GM18858 (cell line): ENCODE data around the gene EXOC1.
"Not testable (repeated sequence)": the region's sequence is repeated elsewhere in the genome, so short reads cannot be mapped to it uniquely, and the experiment has no call there.

Experiments
- ATAC-seq: cut with Tn5 transposase; IDR thresholded peaks from one replicate; pipeline ENCODE4 v1.9.1; 2021; ENCODE audit not compliant: unreplicated experiment

Gene EXOC1, protein sequence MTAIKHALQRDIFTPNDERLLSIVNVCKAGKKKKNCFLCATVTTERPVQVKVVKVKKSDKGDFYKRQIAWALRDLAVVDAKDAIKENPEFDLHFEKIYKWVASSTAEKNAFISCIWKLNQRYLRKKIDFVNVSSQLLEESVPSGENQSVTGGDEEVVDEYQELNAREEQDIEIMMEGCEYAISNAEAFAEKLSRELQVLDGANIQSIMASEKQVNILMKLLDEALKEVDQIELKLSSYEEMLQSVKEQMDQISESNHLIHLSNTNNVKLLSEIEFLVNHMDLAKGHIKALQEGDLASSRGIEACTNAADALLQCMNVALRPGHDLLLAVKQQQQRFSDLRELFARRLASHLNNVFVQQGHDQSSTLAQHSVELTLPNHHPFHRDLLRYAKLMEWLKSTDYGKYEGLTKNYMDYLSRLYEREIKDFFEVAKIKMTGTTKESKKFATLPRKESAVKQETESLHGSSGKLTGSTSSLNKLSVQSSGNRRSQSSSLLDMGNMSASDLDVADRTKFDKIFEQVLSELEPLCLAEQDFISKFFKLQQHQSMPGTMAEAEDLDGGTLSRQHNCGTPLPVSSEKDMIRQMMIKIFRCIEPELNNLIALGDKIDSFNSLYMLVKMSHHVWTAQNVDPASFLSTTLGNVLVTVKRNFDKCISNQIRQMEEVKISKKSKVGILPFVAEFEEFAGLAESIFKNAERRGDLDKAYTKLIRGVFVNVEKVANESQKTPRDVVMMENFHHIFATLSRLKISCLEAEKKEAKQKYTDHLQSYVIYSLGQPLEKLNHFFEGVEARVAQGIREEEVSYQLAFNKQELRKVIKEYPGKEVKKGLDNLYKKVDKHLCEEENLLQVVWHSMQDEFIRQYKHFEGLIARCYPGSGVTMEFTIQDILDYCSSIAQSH

DNA sequence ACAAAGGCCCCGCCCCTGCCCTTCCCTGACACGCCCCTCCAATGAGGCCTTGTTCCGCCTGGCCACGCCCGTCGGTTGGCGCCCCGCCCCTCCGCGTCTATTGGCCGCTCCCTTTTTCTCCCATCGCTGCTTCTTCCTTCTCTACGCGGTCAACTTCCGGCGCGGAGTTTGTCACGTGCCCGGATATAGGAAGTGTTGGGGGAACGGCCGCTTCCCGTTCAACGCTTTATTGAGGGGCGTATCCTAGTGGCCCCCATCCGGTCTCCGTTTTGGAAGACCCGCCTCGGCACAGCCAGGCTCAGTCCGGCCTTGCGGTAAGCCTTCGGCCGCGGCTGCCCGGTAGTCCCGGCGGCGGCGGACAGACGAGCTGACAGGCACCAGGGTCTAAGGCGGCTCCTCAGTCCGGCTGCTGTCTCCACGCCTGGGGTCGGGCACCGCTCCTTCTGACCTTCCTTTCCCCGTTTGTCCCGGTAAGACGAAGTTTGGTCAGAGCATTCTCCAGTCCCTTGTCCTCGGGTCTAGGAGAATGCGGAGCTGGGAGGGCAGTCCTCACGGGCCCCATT is at the start of gene EXOC1:
Gene EXOC1 (plus strand): TSS at position 165 of the 563 bp plus-strand sequence. CDS start 4,676 bp downstream, outside the sequence.
- ATAC-seq, result peak; percentile 95

DNA sequence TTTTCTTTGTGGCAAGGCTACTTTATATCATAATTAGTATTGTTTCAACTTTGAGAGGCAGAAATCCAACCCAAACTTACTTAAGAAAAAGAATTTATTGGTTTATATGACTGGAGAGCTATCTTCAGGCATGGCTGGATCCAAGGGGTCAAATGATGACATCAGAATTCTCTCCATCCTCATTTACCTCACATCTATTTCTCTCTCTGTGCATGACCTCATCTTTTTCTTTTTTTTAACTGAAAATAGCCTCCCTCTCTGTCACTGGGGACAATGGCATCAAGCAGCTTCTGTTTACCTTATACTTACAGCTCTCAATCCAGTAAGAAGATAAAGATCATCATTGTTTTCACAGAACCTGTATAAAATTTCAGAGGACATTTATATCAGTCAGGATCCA is 45.9 kb upstream of the EXOC1 start:
- no peak for ATAC-seq

DNA sequence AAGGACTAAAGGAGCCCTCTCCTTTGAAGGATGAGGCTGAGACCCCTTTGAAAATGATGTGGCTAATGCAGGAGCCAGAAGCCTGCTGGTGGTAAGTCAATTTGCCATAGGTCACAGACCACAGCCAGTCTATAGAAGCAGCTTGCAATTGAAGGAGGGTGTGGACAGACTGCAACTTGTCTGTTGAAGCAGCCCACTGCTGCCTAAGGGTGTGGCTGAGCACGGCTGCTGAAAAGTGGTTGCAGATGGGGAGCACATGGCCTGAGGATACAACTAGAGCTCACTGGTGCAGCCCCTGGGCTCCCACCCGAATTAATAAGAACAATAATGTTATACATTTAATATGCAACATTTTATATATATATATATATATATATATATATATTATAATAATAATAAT is 45.3 kb upstream of the EXOC1 start:
- ATAC-seq, result no peak

DNA sequence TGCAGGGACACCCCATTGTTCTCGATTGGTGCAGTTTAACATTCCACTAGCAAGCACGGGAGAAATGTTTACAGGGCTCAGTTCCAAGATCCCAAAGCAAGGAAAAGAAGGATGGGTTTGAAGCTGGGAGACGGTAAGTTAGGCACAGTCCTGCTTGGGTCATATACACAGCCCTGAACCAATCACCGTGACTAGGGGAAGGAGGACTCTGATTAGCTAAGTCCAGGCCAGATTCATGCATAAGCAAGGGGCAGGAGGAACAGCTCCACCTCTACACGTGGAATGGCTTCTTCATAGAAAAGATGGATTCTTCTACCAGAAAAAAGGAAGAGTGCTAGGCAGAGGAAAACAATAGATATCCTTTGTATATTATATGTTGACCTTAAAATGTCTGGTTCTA is 44.8 kb upstream of the EXOC1 start:
- ATAC-seq, result no peak

DNA sequence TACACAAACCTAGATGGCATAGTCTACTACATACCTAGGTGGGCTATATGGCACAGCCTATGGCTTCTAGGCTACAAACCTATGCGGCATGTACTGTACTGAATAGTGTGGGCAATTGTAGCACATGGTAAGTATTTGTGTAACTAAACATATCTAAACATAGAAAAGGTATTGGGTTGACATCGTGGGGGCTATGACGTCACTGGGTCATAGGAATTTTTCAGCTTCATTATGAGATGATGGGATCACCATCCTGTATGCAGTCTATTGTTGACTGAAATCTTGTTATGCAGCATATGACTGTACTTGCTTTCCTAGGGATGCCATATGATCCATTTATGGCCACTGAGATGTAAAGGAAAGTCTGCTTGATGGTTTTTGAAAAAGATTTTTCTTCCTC is 35.8 kb upstream of the EXOC1 start:
- no peak for ATAC-seq

DNA sequence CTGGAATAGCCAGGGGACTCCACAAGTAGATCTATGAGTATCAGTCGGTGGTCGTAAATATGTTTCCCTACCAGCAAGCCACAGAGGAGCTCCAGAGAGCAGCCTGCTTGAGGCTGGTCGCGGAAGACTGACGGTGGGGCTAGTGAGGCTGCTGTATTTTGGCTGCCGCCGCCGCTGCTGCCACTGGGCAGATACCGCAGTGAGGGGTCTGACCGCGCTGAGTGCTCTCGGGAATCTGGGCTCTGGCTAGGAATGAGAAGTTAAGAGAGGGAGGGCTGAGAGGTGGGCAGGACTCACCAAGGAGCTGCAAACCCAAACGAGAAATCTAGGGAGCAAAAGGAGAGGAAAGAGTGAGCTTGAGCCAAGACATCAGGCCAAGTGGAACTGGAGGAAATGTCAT is 33.8 kb upstream of the EXOC1 start, which contains the start of gene EXOC1L:
Gene EXOC1L (plus strand): TSS at position 157 of the 400 bp plus-strand sequence. CDS start 237 bp downstream, at position 394.
- no peak for ATAC-seq

DNA sequence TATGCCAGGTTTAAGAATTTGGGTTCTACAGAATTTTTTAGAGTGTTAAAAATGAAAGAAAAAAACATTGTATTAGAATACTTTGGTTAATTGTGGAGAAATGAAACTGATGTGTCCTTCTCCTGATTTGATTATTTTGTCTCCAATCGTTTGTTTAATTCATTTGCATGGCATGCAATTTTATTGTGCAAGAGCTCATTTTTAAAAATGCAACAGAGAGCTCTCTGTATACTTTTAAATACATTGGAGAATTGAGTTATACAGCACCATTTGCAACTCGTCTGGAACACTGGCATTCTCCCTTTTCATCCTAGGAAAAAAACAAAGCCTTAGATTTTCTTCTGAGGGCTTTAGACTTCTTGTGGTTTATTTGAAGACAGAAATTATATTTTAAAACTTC is 33.2 kb upstream of the EXOC1 start:
- no peak for ATAC-seq

DNA sequence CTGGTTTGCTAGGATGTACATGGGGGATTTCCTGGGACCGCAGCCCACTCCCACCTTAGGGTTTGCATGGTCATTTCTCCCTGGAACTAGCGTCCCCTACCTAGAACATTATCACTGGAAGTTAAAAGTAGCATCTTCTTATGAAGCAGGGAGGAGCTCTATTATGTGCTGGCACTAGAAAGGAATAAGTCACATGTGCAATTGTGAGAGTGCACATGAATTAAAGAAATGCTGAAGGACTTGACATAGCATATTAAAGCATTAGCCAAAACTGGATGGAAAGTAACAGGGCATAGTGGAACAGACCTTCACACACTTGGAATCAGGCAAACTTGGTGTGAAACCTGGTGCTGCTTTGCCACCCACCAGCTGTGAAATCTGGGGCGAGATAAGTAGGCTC is 31.1 kb upstream of the EXOC1 start:
- ATAC-seq, result no peak

DNA sequence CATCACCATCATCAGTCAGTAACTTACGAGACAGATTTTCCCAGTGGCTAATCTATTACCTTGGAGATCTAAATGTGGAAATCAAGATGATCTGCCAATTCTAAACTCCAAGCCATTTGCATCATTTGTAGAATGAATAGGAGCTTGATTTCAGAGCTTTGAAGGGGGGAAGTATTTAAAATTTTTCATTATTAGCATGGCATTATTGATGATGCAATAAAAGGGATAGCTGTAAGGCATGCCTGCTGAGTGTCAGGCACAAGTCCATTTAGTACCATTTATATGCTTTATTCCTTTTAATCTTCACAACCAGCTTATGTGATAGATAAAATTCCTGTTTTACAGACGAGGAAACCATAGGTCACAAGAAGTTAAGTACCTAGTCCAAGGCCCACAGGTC is 28.6 kb upstream of the EXOC1 start:
- ATAC-seq, result no peak

DNA sequence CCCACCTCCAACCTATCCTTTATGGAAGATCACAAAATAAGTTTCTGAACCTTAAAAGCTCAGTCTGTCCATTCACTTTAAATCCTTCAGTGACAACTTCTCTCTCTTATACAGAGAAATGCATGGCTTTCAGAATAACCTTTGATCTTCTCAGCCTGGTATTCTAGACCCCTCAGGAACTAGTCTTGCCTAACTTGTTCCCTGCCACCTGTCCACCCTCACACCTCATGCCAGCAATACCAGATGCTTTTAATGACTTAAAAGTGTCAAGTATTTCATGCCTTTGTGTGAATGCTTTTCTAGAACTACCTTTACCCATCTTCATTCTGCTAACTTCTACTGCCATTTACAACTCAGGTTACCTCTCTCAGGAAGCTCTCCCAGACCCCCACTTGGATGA is 26.5 kb upstream of the EXOC1 start:
- no peak for ATAC-seq

DNA sequence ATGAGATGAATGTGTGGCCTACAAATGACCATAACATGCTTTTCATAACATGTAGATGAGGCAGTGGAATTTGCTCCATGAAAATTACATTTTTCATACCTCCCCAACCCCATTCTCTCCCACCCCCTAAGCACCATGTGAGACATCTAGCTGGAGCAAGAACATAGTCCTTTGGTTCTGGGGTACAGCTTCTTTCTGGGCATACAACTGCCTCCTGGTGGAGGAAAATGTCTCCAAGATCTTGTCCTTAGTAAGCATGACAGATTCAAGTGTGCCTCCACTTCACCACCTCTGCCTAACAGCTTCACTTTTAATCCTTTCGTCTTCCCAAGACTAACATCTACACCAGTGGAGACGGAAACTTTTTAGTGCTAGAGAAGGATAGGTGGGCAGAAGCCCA is 25.9 kb upstream of the EXOC1 start:
- ATAC-seq, result no peak

DNA sequence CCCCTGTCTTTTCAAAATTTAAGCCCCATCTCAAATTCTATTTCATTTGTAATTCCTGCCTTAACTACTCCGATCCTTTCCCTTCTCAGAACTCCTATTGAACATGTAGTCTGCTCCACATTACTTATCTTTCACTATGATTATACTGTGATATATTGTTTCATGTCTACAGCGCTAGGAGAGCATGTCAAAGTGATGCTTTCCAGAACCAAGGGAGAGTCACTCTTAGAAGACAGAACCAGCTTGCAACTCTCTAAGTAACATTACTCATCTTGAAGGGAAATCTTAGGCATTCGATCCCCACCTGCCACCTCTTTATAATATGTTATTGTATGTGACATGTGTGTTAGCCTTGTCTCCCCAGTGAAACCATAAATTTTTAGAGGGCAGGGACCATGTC is 23.4 kb upstream of the EXOC1 start:
- ATAC-seq, result no peak

DNA sequence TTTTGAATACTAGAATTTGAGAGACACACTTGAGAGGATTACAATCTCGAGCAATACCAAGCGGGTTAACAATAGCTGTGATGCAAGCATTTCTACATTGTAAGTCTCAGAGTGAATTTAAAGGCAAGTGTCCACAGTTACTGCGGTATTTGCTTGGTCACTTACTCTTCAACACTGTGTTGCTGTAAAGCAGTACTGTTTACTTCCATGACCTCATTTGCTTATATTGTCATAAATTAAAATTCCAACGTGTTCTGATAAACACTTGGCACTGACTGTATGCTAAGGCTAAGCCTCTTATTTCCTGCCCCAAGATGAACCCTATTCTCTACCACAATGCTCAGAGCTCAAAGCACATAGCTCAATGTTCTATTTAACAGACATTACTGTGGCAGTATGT is 22.7 kb upstream of the EXOC1 start:
- no peak for ATAC-seq

DNA sequence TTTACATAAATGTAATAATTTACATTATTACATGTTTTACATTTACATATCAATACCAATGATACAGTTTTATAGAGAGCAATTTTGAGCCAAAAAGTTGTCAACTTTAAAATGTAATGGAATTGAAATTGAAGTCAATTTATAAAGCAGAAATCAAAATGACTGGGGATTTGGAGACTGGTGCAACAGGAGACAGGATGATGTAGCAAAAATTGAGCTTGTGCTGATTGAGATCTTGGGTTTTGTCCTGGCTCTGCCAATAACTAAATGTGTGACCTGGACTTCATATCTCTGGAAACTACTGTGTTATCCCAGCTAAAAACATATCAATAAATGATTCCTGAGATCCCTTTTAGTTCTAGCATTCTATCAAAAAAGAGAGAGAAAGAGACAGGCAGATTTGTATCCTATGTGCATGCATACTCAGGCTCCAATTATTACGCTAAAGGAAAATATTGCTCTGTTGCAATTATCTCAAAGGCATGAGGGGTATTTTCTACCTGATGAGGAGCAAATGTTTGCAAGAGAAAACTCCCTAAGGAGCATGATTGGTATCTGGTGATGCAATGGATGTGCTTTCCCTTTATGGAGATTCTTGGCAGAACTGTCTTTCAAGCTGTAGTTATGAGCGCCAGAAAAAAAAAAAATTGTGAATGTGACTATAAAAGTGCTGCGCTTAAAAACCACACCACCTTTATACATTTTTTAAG is 19.2 kb upstream of the EXOC1 start:
- no peak for ATAC-seq

DNA sequence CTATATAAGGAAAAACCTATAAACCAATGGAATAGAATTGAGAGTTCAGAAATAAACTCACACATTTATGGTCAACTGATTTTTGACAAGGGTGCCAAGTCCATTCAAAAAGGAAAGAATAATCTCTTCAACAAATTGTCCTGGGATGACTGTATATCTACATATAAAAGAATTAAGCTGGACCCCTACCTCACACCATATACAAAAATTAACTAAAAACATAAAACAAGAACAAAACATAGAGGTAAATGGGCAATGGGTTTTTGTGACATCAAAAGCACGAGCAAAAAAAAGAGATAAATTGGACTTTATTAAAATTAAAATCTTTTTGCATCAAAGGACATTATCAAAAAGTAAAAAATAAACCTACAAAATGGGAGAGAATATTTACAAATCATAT is 15.5 kb upstream of the EXOC1 start:
- ATAC-seq, result no peak

DNA sequence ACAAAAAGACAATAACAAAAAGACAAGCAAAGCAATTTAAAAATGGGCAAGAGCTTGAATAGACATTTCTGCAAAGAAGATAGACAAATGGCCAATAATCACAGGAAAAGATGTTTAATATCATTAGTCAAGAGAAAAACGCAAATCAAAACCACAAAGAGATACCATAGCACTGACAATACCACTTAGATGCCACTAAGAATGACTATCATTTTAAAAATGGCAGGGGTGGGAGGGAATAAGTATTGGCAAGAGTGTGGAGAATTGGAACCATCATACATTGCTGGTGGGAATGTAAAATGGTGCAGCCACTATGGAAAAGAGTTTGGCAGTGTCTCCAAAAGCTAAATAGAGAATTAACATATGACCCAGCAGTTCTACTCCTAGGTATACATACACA is 15.1 kb upstream of the EXOC1 start:
- ATAC-seq, result no peak

DNA sequence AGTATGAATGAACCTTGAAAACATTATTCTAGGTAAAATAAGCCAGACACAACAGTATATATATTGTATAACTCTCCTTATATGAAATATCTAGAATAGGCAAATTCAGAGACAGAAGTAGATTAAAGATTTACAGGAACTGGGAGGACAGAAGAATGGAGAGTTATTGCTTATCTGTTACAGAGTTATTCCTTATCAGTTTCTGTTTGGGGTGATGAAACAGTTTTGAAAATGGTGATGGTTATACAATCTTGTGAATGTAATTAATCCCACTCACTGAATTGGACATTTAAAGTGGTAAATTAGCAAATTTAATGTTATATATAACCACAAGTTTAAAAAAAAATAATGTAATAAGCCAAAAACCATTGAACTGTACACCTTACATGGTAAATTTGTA is 14.5 kb upstream of the EXOC1 start:
- ATAC-seq, result no peak

DNA sequence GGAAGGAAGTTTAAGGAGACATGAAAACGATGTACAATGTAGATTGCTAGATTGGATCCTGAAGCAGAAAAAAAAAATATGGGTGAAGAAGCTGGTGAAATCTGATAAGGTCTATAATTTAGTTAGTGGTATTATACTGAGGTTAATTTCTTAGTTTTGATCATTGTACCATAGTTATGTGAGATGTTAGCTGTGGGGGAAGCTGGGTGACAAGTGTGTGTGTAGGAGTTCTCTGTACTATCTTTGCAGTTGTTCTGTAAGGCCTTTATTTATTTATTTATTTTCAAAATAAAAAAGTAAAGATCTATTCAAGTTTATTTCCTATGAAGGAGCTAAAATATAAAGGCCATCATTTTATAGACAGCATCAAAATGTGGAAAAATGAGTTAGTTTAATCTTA is 12.5 kb upstream of the EXOC1 start:
- no peak for ATAC-seq

DNA sequence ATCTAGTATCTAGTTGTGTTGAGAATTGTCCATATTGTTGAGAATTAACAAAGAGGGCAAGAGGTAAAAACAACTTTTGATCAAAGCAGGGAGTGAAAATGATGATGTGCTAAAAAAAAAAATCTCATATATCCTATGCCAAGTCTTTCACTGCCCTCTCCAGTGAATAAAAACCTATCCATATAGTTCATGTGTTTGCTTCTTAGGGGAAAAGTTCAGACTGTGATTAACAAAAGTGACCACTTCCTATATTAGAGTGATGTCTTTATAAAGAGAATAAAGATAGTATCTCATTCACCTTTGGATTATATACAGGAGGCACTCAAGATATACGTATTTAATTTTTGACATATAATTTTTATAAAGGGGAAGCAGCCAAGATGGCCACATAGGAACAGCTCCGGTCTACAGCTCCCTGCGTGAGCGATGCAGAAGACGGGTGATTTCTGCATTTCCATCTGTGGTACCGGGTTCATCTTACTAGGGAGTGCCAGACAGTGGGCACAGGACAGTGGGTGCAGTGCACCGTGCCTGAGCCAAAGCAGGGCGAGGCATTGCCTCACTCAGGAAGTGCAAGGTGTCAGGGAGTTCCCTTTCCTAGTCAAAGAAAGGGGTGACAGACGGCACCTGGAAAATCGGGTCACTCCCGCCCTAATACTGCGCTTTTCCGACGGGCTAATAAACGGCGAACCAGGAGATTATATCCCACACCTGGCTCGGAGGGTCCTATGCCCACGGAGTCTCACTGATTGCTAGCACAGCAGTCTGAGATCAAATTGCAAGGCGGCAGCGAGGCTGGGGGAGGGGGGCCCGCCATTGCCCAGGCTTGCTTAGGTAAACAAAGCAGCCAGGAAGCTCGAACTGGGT is 11.8 kb upstream of the EXOC1 start:
- ATAC-seq, result not testable (repeated sequence)

DNA sequence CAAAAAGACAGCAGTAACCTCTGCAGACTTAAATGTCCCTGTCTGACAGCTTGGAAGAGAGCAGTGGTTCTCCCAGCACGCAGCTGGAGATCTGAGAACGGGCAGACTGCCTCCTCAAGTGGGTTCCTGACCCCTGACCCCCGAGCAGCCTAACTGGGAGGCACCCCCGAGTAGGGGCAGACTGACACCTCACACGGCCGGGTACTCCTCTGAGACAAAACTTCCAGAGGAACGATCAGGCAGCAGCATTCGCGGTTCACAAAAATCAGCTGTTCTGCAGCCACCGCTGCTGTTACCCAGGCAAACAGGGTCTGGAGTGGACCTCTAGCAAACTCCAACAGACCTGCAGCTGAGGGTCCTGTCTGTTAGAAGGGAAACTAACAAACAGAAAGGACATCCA is 11.1 kb upstream of the EXOC1 start:
- not testable (repeated sequence) for ATAC-seq
